Colon (tissue), 2 donors: ENCODE results near the gene NEUROG3.

Experiments used
- FAIRE-seq: peaks from 2 replicates; lab custom pipeline; 2012; peaks lifted over from hg19 to GRCh38; lab: Jason Lieb, UNC
- donor health status: control.
- donor health status: control.

The NEUROG3 gene, protein sequence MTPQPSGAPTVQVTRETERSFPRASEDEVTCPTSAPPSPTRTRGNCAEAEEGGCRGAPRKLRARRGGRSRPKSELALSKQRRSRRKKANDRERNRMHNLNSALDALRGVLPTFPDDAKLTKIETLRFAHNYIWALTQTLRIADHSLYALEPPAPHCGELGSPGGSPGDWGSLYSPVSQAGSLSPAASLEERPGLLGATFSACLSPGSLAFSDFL

DNA sequence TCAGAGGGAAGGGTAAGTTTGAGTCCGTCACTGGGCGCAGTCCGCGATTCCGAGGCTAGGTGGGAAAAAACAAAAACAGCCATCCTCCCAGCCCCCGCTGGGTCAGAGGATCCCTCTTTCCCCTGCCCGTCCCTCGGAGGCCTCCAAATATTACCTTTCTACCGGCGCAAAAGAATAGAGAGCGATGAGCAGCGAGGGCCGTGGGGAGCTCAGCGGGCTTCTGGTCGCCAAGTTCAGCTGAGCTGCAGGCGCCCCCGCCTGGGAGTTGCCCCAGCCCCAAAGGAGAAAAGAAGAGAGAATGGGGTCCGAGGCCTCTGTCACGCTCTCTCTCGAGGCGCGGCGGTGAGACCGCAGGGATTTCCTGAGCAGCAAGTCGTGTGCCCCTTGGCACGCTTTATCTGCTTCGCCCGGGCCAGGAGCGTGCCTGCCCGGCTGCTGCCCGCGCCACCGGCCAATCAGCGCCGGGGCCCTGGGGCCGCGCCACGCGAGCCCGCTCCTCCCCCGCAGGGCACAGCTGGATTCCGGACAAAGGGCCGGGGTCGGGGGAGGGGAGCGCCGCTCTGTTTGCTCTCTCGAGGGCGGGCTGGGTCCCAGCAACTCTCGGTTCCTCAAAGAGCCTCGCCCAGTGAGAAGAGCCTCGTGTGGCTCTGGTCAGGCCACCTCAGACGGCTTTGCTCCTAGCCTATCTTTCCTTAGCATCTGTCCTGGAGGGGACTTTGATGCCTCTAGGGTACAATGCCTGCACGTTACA, at the start of gene NEUROG3:
NEUROG3 (minus strand) TSS at position 367 of the 751 bp plus-strand sequence. CDS start 379 bp downstream, outside the sequence.
- no peak for FAIRE-seq

DNA sequence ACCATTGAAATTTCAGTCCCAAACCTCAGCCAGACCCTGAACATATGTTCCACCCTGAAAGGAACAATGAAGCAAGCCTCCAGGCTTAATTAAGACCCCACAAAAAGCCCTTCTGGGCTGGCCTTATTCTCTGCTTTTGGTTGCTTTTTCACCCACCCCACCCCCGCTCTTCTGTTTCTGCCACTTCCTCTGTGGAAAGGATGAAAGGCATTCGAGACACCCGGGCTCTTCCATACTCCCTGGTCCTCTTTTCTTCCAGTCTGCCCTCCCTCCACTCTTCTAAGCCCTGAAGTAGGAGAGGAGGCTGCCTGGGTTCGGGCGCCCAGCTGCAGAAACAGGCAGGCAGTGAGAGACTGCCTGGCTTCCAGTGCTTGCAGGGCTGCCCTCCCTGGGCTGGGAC, 47.4 kb upstream of the NEUROG3 start:
- FAIRE-seq: no peak

DNA sequence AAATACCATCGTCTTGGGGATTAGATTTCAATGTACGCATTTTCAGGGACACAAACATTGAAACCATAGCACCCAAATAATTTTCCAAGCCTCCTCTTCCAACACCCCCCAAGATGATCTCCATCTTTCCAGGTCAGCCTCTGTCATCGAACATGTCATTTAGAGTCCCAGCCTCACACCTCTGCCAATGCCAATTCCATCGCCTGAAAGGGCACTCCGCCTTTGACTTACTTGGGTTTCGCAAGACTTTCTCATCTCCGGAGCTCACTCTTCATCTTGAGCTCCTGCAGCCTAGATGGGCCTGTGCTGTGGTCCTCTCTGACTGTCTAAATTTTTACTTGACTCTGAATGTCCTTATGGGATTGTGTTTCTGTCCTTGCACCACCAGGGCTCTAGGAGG, 46.4 kb upstream of the NEUROG3 start:
- no peak for FAIRE-seq

DNA sequence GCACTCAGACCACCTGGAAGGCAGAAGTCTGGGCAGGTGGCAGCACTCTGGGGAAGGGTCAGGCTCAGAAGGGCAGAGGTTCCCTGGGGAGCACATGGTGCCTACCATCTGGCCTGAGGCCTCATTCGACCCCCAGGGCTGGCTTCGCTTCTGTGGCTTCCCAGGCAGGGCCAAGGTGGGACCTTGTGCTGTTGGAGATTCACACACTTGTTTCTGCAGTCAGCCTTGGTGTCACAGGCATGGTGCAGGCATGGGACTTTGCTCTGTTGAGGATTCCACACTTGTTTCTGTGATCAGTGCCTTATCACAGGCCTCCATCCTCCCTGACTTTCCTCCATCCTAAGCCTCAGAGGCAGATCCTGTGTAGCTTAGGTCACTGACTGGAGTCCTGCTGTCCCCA, 45.5 kb upstream of the NEUROG3 start:
- FAIRE-seq: no peak

DNA sequence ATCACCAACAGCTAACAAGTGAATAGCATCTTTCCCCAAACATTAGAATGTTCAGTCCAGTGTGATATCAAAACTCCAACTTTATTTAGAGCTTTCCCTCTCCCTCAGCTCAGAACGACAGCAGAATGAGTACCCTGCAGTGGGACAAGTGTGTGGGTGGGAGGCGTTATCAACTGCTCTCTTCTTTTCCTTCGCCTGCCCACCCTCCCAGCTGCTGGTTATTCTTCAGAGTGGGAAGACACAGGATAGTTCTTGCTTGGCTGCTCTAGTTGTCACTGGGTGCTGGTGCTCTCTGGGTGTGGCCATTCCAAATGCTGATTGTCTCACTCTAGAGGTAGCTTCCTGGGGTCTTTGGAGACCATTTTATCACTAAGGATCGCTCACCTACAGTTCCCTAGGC, 43.1 kb upstream of the NEUROG3 start:
- FAIRE-seq: no peak

DNA sequence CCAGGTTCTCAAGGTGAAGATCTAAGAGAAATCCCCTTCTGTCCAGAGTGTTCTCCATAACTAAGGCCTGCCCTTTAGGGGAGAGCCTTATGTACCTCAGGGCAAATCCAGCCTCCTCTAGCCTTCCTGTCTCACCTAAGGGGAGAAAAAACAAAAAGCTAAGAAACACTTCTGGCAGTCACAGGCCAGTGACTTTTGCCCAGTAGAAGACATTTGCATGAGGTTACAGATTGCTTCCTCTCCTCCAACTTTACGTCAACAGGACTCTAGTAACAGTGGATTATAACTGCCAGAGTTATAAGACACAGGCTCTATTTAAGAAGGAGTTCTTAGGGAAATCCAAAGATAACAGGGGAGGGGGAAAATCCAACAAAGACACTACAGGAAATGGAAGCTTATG, 40.9 kb upstream of the NEUROG3 start:
- no peak for FAIRE-seq

DNA sequence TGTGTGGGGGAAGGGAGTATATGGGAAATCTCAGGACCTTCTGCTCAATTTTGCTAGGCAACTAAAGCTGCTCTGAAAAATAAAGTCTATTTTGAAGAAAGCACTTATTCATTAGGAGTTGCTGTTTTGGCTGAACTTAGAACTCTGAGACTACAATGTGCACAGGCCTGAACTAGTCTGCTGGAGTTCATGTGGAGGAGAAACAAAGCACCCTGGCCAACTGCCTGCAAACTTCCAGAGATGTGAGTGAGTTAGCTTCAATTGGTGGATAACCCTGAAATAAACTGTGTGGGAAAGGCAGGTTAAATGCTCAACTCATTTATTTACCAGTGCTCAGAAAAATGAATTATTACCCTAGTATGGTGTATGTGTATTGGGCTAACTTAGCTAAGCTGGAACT, 39.5 kb upstream of the NEUROG3 start:
- no peak for FAIRE-seq

DNA sequence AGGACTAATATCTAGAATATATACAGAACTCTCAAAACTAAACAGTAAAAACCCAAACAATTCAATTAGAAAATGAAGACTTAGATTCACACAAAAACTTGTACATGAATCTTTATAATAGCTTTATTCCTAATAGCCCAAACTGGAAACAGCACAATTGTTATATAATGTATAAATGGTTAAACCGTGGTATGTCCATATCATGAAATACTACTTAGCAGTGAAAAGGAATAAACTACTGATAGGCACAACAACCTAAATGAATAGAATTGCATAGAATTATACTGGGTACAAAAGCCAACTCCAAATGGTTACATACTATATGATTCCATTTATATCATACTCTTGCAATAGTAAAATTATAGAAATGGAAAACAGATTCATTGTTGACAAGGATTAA, 35.9 kb upstream of the NEUROG3 start:
- FAIRE-seq: no peak

DNA sequence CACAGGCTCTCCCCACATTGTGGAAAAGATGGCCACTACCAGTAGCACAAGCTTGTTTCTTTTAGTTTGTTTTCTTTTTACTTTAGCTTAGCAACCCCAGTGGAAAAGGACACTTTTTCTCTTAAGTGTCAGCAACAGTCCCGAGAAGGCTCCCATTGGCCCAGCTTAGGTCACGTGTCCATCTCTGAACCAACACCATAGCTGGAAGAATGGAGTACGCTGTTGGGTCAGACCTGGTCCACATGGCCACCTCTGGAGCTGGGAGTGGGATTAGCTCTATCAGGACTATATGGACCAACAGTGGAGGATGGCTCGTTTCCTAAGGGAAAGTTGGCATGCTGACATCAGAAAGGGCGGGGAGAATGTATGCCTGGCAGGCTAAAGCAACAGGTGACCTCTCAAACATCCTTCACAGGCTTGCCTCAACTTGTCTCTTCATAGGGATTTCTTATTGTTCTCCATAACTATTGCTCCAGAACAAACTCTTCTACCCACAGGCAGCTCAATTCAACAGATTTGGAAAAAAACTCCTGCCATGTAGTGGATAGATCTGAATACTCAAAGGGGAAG, 27.6 kb upstream of the NEUROG3 start:
- no peak for FAIRE-seq

DNA sequence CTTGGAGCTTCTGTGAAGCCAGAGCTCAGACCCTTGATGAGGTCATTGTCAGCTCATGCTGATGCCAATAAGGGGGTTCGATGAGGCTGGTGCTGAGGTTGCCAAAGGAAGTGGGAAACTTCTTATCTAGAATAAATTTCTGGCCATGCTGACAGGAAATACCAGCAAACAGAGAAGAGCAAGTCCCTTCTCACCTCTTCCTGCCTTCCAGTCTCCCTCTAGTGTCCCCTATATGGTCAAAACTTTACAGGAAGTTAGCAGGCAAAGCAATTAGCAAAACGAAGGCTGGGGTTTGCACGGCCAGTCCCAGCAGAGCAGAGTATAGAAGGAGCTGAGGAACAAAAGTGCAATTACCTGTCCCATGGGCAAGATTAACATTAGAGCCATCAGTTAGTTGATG, 15.1 kb upstream of the NEUROG3 start:
- no peak for FAIRE-seq

DNA sequence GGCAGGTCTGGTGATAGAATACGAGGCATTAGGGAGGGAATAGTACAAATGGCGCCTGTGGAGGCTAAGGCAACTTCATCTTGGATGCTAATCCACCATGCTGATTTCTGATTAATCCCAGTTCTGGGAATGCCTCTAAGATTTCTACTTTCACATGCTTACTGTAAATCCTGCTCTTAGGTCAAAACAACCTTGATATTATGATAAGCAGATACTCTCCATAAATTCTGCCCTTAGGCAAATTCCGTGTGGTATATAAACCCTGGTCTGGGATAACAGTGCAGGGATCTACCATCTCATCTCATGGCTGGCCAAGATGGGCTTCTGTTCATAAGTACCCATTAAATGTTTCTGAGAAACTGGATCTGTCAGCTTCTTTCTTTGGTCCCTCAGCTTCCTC, 11.4 kb upstream of the NEUROG3 start:
- no peak for FAIRE-seq

DNA sequence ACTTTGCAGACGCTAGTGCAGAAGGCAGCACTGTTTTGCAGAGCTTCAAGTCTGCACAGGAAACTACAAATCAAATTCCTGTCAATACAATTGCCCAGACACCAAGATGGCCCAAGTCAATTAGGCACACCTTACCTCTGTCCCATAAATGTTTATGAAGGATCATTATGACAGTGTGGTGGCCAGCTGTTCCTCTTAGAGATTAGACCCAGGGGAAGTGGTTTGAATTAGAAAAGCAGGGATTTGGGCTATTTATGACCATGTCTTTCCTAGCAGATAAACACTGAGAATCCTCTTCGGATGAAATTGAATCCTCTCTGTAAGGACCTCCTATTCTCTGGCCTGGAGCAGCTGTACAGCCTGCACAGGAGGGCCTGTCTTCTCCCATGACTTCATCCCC, 9.9 kb upstream of the NEUROG3 start:
- no peak for FAIRE-seq

DNA sequence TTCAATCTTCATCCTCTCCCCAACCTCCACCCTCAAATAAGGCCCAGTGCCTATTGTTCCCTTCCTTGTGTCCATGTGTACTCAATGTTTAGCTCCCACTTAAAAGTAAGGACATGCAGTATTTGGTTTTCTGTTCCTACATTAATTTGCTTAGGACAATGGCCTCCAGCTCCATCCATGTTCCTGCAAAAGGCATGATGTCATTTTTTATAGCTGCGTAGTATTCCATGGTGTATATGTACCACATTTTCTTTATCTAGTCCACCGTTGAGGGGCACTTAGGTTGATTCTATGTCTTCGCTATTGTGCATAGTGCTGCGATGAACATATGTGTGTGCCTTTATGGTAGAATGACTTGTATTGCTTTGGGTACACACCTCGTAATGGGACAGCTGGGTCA, 7.2 kb upstream of the NEUROG3 start:
- FAIRE-seq: no peak

DNA sequence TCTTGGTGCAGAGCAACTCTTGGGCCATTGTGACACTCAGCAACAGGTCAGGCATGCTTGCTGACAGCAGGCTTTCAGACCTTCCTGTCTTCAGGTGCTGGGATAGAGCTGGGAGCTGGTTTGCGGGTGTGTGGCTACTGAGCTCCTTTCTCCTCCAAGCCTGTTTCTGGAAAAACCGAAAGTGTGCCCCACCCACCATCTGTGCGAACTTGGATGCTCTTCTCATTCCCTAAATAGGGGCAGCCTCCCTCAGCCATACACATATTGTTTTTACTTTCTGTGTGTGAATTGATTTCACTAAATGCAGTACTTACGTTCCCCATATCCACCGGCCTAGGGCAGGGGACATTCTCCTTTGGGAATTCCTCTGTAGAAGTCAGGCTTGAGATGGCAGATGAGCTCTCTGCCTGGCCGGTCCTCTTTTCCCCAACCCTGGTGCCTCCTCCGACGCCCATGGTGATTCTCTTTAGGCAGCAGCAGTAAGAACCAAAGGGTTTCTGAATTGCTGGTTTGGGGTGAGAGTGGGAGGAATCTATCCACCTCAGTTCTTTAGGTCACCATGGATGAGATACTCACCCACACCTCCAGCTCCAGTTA, 6.3 kb upstream of the NEUROG3 start:
- no peak for FAIRE-seq

DNA sequence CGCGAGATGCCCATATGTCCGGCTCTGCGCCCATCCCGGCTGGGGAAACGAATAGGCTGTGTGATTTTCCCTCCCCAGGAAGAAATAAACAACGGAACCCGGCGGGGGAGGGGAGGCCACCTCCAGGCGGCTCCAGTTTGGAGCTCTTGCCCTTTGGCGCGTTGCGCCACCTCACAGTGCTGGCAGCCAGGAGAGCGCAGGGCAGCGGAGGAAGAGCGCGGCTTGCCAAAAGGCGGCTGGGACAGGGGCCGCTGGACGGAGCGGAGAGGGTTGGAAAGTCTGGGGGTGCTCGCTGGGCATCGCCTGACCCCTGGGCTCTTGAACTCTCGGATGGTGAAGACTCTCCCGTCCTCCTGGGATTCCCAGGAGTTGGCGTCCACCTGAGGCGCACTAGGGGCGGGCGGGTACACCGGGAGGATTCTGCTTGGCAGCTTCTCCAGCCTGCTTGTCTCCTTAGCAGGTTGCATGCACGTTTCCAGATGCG, 5.3 kb upstream of the NEUROG3 start:
- FAIRE-seq: no peak

DNA sequence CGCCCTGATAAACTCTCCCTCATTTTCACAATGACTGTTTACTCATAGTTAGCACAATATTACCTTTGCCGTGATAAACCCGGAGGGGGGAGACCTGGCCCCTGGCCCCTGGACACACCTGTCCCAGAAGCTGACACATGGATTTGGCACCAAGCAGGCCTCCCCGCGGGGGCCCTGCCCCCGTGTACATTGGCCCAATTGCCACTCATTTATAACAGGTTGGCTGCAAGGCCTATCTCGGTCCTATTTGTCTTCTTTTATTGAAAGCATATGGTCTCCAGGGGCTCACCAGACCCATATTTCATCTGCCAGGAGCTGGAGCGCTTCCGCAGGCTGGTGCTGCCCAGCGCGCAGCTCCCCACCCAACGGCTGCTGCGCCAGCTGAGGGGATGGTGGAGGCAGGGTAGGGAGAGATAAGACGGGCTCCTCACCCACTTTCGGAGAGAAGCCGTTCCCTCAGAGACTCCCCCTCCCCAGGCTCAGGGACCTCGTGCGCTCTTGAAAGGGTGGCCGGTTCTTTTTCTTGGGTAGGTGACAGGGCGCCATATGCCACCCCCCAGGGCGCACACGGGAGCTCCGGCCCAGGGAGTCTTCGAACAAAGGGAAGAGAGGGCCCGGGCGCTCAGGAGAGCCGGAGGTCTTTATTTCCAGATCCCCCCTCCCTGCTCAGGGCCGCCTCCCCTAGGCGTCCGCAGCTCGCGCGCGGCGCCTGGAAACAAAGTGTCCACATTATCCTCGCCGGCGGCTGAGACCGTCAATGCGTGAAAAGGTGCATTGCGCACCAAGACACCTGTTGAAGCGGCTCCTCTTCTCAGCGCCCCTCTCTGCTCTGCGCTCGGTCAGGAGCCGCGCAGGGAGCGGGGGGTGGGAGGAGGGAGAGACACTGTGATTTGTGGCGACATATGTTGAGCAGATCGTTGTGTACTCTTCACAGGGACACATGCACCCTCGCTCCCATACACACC, 4.3 kb upstream of the NEUROG3 start:
- no peak for FAIRE-seq

DNA sequence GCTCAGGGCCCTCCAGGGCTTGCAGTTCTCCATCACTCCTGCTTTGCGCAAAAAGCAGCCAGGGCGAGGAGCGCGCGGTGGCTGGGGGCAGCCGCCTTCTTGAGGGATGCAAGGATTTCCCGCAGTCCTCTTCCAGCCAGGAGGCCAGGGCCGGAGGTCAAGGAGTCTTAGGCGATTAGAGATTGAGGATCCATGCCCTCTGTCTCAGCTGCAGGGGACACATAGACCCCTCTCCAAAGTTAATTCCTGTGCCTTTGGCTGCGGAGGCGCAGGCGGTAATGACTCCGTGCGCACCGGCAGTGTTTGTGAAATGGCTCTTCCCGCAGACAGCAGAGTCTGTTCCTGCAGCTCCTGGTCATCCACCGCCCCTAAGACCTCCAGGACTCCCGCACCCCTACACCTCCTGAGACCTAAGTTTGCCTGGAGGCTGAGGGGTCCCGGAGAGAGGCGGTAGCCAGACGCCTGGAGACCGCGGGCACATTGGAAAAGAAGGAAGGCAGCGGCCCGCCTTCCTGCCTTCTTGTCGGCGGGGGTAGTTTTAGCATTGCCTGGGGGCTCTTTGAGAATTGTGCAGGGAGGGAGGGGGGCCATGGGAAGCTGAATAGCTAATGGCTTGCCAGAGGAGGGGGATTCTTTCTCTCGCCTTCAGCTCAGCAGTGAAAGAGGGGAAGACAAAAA, 3.3 kb upstream of the NEUROG3 start:
- FAIRE-seq: no peak

DNA sequence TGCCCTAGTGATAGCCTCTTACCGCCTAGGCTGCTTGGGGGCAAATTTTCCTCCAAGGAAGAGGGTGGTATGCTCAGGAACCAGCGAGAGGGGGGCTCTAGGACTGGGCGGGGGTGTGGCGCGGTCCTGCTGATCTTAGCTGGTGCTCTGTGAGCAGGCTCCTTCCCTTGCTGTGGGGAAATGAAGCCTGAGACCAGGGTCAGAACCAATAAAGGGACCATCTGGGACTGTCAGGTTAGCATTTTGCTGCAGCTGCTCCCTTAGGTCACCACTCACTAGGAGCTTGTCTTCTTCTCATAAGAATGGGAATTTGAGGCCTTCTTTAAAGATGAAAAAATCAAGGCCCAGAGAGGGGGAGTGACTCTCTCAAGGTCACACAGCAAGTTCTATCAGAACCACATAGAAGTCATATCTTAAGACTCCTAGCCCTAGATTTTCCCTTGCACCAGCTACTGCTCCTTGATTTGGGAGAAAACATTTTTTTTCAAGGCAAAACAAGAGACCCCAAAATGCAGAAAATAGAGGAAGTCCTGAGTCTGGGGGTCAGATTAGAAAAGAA, 2.0 kb upstream of the NEUROG3 start:
- FAIRE-seq: no peak

DNA sequence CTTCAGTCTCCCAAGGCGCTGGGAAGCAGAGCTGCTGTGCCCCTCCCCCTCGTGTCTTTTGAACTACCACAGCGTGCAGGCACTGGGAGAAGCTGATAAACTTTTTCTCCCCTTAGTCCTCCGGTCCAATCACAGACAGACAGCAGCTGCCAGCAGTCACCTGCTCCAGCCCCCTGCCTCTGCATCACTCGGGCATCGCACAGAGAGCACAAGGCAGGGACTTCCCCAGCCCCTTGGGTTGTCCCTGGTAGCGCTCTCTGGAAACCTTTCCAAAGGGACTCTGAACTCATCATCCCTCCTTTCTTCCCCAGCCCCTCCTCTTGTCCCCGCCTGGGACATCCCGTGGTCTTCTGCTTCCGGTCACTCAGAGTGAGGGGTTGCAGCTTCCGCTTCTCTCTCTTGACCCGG, 1.4 kb upstream of the NEUROG3 start:
- FAIRE-seq: no peak

DNA sequence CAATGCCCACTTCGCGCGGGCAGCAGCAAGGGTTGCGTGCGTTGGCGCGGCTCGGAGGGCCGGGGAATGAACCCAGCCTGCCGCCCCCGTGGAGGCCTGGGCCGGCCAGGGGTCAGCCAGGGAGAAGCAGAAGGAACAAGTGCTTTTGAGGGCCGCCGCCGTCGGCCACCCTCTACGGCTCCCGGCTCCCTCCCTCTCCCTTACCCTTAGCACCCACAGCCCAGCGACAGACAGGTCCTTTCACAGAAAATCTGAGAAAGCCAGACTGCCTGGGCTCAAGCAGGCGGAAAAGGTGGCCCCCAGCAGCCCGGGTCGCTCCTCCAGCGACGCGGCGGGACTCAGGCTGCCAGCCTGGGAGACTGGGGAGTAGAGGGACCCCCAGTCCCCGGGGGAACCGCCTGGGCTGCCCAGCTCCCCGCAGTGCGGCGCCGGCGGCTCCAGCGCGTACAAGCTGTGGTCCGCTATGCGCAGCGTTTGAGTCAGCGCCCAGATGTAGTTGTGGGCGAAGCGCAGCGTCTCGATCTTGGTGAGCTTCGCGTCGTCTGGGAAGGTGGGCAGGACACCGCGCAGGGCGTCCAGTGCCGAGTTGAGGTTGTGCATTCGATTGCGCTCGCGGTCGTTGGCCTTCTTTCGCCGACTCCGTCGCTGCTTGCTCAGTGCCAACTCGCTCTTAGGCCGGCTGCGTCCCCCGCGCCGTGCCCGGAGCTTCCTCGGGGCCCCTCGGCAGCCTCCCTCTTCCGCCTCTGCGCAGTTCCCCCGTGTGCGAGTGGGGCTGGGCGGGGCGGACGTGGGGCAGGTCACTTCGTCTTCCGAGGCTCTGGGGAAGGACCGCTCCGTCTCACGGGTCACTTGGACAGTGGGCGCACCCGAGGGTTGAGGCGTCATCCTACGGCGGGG, 815 bp downstream of the NEUROG3 start:
- FAIRE-seq: no peak
